ENCODE results near the gene TDRD9. TPM values are rescaled to one million over a fixed set of nuclear protein-coding genes. Genes with fewer than 3 reads are reported as not detected.

Gene TDRD9
- total and polyA plus RNA-seq, 2 experiments from 2014 or later = not detected

DNA sequence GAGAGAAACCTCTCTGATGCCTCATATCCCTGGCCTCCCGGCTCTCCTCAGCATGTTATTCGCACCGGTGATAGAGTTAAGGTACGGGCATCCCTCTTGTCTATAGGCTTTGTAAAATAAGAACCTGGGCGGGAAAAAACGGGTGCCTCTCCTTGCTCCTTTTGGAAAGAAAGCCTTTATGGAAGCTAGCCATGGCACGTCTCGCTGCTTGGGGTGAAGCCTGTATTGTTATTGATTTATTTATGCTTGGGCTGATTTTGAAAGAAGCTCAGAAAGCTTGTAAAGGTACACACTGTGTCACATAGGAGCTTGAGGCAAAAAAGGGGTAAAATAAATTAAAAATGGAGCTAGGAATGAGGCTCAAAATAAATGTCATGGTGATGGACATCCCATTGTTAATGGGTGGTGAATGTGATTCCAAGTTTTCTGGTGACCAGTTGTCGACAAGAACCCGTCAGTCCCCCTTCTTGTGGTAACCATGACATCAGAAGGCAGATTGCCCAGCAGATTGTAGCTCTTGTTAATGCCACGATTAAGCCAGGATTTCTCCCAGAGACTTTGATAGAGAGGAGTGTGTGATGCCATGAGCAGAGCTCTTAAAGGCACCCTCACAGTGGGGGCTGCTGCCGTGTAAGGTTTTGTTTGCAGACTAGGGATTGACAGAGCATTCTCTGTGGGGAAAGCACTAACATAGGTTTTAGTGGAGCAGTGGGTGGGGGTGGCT, 106.9 kb downstream of the TDRD9 start:
- no peak overlapping the region for H3K27ac ChIP-seq
- H2AFZ ChIP-seq = no peak overlapping the region
- peaks cover 21% of the 10 kb centered on the region for H3K27me3 ChIP-seq (replicated peaks; ENCODE audit: insufficient read depth)
- no peaks in the 10 kb centered on the region for H3K9me3 ChIP-seq (ENCODE audit: low read depth)
- H3K4me3 ChIP-seq = no peak overlapping the region
- no peak overlapping the region for H3K9ac ChIP-seq
- DNase-seq = no peak
- no peaks in the 10 kb centered on the region for H3F3A ChIP-seq (ENCODE audit: insufficient read depth)
- H3K4me2 ChIP-seq (ENCODE audit: unreplicated experiment) = no peak overlapping the region
- no peaks in the 10 kb centered on the region for H3K9me2 ChIP-seq (ENCODE audit: insufficient read depth)
- 42% methylated on average over 12 of the region's 12 CpGs for WGBS, 2 experiments (ENCODE audit: low coverage in 1 of 2, low lambda C conversion rate in 2 of 2, missing lambda C conversion rate in 2 of 2)
- in situ Hi-C loops (cut with MboI) = no loop called here
- TF ChIP-seq EZH2phosphoT487 (IDR thresholded peaks at IDR 0.05; ENCODE audit: insufficient read depth, low read depth) (no peak), EZH2 (IDR thresholded peaks at IDR 0.05; ENCODE audit: insufficient read depth, poor library complexity, severe bottlenecking) (no peak)
- no peaks in the 10 kb centered on the region for H3K4me1 ChIP-seq (ENCODE audit: insufficient read depth)
- no peaks in the 10 kb centered on the region for H3K79me2 ChIP-seq (ENCODE audit: insufficient read depth)
- H4K20me1 ChIP-seq (ENCODE audit: insufficient read depth) = no peaks in the 10 kb centered on the region
- H3K36me3 ChIP-seq (ENCODE audit: low read depth) = no peaks in the 10 kb centered on the region

DNA sequence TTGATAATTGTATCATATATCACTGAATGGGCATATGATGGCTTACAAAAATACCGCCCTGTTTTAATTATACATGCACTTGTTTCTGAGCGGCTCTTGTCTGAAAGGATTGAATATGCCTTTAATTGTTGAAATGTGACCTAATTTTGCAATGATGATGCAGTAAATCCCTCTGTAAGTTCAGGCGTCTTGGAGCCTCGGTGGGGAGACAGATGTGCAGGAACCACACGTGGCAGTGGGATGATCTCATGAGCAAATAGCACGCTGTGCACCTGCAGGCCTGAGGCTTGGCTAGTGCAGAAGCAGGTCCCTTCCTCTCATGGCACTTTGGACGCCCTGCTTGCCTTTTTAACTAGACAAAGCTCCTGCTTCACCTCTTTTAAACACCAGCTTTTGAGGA, 108.0 kb downstream of the TDRD9 start:
- Histone ChIP-seq H4K20me1 (ENCODE audit: insufficient read depth) (no peaks in the 10 kb centered on the region), H3K4me1 (ENCODE audit: insufficient read depth) (no peaks in the 10 kb centered on the region), H3K27me3 (replicated peaks; ENCODE audit: insufficient read depth) (peaks cover 21% of the 10 kb centered on the region), H3K4me2 (ENCODE audit: unreplicated experiment) (no peak overlapping the region), H2AFZ (no peak overlapping the region), H3K9me3 (ENCODE audit: low read depth) (no peaks in the 10 kb centered on the region), H3K4me3 (no peak overlapping the region), H3K36me3 (ENCODE audit: low read depth) (no peaks in the 10 kb centered on the region), H3K27ac (no peak overlapping the region), H3K79me2 (ENCODE audit: insufficient read depth) (no peaks in the 10 kb centered on the region), H3F3A (ENCODE audit: insufficient read depth) (no peaks in the 10 kb centered on the region), H3K9me2 (ENCODE audit: insufficient read depth) (no peaks in the 10 kb centered on the region), H3K9ac (no peak overlapping the region)
- TF ChIP-seq EZH2phosphoT487 (IDR thresholded peaks at IDR 0.05; ENCODE audit: insufficient read depth, low read depth) = no peak
- no peak for TF ChIP-seq EZH2 (IDR thresholded peaks at IDR 0.05; ENCODE audit: insufficient read depth, poor library complexity, severe bottlenecking)
- no peak for DNase-seq
- in situ Hi-C loops (cut with MboI) = no loop called here
- WGBS, 2 experiments (ENCODE audit: low coverage in 1 of 2, low lambda C conversion rate in 2 of 2, missing lambda C conversion rate in 2 of 2) = 30 to 35% methylated on average over 7 of the region's 7 CpGs

DNA sequence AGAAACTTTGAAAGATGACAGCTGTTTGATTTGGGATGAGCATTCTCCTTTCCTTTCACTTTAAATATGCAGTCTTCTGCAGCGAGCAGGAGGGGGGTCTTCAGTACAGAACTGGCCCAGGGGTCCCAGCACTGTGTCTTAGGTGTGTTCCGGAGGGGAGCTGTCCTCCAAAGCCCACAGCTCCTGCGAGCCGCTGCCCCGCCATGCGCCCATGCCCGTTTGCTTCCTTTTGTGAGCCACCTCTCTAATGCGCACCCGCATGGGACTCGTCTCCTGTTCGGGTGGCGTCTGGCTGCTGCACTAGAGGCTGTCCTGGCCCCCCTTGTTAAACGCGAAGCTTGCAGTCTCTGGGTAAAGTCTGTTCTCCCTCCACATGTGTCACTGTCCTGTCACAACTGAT, 108.8 kb downstream of the TDRD9 start:
- in situ Hi-C loops (cut with MboI) = no loop called here
- no peak for DNase-seq
- Histone ChIP-seq H3K9me3 (ENCODE audit: low read depth) (no peaks in the 10 kb centered on the region), H3K9ac (no peak overlapping the region), H3K27me3 (replicated peaks; ENCODE audit: insufficient read depth) (peaks cover 28% of the 10 kb centered on the region), H3K4me3 (no peak overlapping the region), H3K36me3 (ENCODE audit: low read depth) (no peaks in the 10 kb centered on the region), H3K79me2 (ENCODE audit: insufficient read depth) (no peaks in the 10 kb centered on the region), H3K4me1 (ENCODE audit: insufficient read depth) (no peaks in the 10 kb centered on the region), H2AFZ (no peak overlapping the region), H3K27ac (no peak overlapping the region), H3K9me2 (ENCODE audit: insufficient read depth) (no peaks in the 10 kb centered on the region), H3K4me2 (ENCODE audit: unreplicated experiment) (no peak overlapping the region), H4K20me1 (ENCODE audit: insufficient read depth) (no peaks in the 10 kb centered on the region), H3F3A (ENCODE audit: insufficient read depth) (no peaks in the 10 kb centered on the region)
- 40 to 46% methylated on average over 14 of the region's 14 CpGs for WGBS, 2 experiments (ENCODE audit: low coverage in 1 of 2, low lambda C conversion rate in 2 of 2, missing lambda C conversion rate in 2 of 2)
- TF ChIP-seq EZH2phosphoT487 (IDR thresholded peaks at IDR 0.05; ENCODE audit: insufficient read depth, low read depth) (no peak), EZH2 (IDR thresholded peaks at IDR 0.05; ENCODE audit: insufficient read depth, poor library complexity, severe bottlenecking) (no peak)

DNA sequence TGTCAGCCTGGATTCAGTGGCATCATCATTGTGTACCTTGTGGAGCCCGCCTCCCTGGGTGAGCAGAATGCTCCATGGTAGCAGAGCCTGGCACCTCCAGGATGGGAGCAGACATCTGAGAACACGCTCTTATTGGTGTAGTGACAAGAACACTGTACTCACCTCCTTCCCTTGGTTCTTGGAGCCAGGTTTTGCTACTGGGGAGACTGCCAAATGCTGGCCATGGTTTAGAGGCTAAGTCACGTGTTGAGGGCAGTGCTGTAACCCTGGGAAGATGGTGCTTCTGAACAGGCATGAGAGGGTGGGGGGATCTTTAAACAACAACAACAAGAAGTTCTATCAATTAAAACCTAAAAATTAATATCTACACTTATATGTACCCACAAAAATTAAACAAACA, 109.6 kb downstream of the TDRD9 start:
- H3K27me3 ChIP-seq (replicated peaks; ENCODE audit: insufficient read depth) = peaks cover 28% of the 10 kb centered on the region
- TF ChIP-seq EZH2 (IDR thresholded peaks at IDR 0.05; ENCODE audit: insufficient read depth, poor library complexity, severe bottlenecking) = no peak
- no peak for TF ChIP-seq EZH2phosphoT487 (IDR thresholded peaks at IDR 0.05; ENCODE audit: insufficient read depth, low read depth)
- no peaks in the 10 kb centered on the region for H3K9me3 ChIP-seq (ENCODE audit: low read depth)
- H3K4me2 ChIP-seq (ENCODE audit: unreplicated experiment) = no peak overlapping the region
- no peak for DNase-seq
- H2AFZ ChIP-seq = no peak overlapping the region
- no peak overlapping the region for H3K9ac ChIP-seq
- H3K27ac ChIP-seq = no peak overlapping the region
- no peaks in the 10 kb centered on the region for H3F3A ChIP-seq (ENCODE audit: insufficient read depth)
- H3K4me3 ChIP-seq = no peak overlapping the region
- in situ Hi-C loops (cut with MboI) = no loop called here
- no peaks in the 10 kb centered on the region for H3K36me3 ChIP-seq (ENCODE audit: low read depth)
- no peaks in the 10 kb centered on the region for H3K9me2 ChIP-seq (ENCODE audit: insufficient read depth)
- H3K4me1 ChIP-seq (ENCODE audit: insufficient read depth) = no peaks in the 10 kb centered on the region
- 22 to 28% methylated on average over 3 of the region's 3 CpGs for WGBS, 2 experiments (ENCODE audit: low coverage in 1 of 2, low lambda C conversion rate in 2 of 2, missing lambda C conversion rate in 2 of 2)
- H4K20me1 ChIP-seq (ENCODE audit: insufficient read depth) = no peaks in the 10 kb centered on the region
- H3K79me2 ChIP-seq (ENCODE audit: insufficient read depth) = no peaks in the 10 kb centered on the region
